Amniotic epithelial cell (primary cell): ENCODE measurements around the gene TSEN2.
A peak's percentile ranks its signal among the peaks of the same experiment; 100 is the strongest.
"Not testable (repeated sequence)": the region's sequence is repeated elsewhere in the genome, so short reads cannot be mapped to it uniquely, and the experiment has no call there.

ENCODE experiments used
- DNase-seq: peaks from one replicate; pipeline ENCODE4 v3.0.0-alpha.2; 2010; ENCODE audit warnings: low read depth

The TSEN2 gene

GRCh38 chr3:12484198-12484982 is at the start of gene TSEN2:
Gene TSEN2 (plus strand): TSS chr3:12484480. CDS start chr3:12489801, 5,321 bp downstream.
- DNase-seq, result peak; percentile 91

DNA sequence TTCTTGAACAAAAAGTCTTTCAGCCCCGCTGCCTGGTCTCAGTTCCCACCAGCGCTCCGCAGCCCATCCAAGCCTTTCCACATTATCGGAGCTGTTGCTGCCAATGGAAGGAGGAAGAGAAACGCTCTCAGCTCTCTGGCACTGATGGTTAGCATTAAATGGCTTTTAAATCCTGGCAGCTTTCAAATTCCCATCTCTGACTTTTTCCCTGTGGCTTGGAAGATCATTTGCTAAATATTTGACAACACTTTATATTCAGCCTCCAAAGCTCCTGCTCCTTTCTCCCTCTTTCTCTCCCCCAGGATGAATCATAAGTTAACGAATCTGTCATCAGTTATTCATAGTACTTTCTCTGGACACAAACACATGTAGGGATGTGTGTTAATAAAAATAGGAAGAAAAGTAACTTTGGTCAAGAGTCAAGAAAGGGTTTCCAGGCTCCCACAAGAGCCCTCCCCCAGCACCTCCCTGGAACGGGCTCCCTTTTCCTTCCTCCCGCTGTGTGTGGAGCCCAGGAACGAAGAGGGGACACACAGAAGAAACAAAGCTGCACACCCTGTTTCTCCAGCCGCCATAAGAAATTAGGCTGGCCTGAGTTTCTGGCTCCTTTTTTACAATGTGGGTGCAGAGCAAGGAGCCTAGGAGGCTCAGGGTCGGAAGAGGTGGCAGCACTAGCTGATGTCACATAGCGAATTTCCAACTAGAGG is 47.6 kb upstream of the TSEN2 start:
- peak; percentile 29 for DNase-seq

DNA sequence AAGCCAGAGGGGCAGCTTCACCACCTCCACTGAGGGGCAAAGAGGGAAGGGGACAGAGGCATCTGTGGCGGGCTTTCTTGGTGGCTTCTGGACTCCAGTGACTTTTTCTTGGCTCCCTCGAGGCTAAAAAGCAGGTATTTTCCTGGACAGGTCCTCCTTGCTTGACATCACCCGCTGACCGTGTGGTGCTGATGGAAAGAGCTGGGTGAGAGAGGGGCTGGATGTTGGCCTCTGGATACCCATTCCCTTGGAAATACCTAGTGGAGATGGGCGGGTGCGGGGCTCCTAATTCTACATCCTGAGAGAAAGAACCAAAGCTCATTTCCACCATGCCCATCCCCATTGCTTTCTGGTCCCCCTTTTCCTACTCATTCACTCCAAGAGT is 47.1 kb upstream of the TSEN2 start:
- DNase-seq, result no peak

DNA sequence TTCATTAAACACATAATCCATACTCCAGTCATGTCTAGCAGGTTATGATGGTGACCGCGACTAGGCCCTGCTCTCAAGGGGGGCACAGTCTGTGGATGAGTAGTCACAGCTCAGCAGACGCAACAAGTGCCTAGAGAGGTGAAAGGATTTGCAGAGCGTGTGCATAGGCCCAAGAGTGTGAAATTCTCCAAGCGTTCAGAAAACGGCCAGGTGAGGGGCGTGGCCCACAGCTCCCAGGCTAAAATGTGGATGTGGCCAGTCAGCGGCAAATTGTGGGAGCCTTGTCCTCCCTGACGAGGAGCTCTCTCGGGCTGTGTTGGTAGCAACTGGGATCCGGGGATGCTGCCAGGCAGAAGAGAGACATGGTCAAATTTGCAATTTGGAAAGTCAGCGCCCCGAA is 46.4 kb upstream of the TSEN2 start:
- no peak for DNase-seq

DNA sequence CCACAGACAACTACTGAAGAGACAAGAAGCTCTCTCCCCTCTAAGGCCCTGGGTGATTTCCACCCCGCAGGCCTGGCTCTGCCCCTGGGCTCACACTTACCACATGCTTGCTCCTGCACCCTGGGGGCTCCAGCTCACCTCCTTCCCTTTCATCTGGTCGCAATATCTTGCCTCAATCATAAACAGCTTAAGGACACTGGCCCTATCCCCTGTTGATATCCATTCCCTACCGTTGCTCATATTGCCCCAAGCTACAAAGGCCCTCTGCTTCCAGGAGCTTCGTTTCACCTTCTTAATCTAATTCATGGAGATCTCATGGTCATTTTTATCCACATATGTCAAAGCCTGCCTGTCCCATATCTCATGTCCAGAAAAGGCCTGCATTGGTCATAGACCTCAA is 46.0 kb upstream of the TSEN2 start:
- no peak for DNase-seq

- DNase-seq, result no peak
Measured at GRCh38 chr3:12439161-12439940, 44.9 kb upstream of the TSEN2 start.

DNA sequence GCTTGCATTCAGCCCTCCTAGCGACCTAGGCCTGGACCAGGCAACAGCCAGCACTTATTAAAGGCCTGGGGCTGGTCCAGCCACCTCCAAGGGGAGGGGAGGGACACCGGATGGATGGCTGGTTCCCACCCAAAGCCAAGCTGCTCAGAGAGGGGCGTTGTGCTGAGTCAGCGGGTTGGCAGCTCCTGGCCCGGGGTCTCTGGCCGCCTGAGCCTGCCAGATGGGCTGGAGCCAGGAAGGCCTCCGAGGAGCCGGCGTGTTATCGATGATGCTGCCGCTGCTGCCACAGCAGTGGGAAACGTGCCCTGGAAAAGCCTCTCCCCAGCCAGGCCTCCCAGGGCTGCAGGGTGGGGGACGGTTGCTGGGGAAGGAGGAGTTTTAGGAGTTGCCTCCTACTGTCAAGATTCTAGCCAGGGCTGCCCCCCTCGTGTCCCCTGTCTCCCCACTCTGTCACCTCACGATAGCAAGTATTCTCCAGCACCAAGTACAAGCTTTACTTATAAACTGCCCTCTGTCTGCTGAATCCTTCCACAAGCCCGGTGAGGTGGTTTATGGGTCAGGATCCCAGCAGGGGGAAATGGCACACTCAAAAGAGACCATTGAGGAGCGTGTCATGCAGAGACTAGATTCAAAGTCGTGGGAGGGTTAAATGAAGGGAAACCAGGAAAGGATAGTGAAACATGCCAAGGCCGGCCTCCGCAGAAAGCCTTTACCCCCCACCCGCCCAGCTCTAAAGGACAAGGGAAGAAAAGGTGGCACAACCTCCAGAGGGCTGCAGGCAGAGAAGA is 43.2 kb upstream of the TSEN2 start:
- DNase-seq, result no peak

- DNase-seq, result peak; percentile 45
Measured at GRCh38 chr3:12442654-12443501, 41.4 kb upstream of the TSEN2 start.

GRCh38 chr3:12443781-12444522 is 40.3 kb upstream of the TSEN2 start:
- no peak for DNase-seq

GRCh38 chr3:12444582-12445471 is 39.5 kb upstream of the TSEN2 start:
- DNase-seq, result peak; percentile 54

- DNase-seq, result no peak
Measured at GRCh38 chr3:12445523-12446240, 38.6 kb upstream of the TSEN2 start.

DNA sequence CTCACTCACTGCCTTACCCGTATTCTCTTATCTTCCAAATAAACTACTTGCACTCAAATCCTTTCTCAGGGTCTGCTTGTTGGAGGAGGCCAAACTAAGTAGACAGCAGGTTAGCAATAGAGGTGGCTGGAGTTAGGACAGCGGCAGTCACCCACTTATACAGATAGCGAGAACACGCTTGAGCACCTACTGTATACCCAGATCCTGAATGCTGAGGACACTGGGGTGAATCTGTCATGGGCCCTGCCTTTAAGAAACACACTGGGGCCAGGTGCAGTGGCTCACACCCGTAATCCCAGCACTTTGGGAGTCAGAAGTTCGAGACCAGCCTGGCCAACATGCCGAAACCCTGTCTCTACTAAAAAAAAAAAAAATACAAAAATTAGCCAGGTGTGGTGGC is 38.0 kb upstream of the TSEN2 start:
- DNase-seq, result no peak

DNA sequence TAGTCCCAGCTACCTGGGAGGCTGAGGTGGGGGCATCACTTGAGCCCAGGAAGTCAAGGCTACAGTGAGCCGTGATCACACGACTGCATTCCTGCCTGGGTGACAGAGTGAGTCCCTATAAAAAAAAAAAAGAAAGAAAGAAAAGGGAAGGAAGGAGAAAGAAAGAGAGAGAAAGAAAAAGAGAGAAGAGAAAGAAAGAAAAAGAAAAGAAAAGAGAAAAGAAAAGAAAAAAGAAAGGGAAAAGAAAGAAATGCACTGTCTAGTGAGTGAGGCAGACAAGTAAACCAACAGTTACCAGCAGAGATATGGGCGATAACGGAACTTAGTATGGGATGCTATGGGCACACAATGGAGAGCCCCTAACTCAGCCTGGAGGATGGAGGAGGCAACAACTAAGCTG is 37.2 kb upstream of the TSEN2 start:
- DNase-seq, result no peak

- DNase-seq, result not testable (repeated sequence)
Measured at GRCh38 chr3:12448404-12449202, 35.7 kb upstream of the TSEN2 start.

- no peak for DNase-seq
Measured at GRCh38 chr3:12449889-12450682, 34.2 kb upstream of the TSEN2 start.

- DNase-seq, result no peak
Measured at GRCh38 chr3:12451481-12451880, 32.8 kb upstream of the TSEN2 start.

GRCh38 chr3:12451960-12452359 is 32.3 kb upstream of the TSEN2 start:
- no peak for DNase-seq
